GM21786 (cell line): Measurements from ENCODE around the gene HES1.
"Not testable (repeated sequence)": the region's sequence is repeated elsewhere in the genome, so short reads cannot be mapped to it uniquely, and the experiment has no call there.

Experiments used
- ATAC-seq: cut with Tn5 transposase; IDR thresholded peaks from one replicate; pipeline ENCODE4 v1.9.1; 2021; ENCODE audit not compliant: unreplicated experiment

The HES1 gene, protein sequence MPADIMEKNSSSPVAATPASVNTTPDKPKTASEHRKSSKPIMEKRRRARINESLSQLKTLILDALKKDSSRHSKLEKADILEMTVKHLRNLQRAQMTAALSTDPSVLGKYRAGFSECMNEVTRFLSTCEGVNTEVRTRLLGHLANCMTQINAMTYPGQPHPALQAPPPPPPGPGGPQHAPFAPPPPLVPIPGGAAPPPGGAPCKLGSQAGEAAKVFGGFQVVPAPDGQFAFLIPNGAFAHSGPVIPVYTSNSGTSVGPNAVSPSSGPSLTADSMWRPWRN

DNA sequence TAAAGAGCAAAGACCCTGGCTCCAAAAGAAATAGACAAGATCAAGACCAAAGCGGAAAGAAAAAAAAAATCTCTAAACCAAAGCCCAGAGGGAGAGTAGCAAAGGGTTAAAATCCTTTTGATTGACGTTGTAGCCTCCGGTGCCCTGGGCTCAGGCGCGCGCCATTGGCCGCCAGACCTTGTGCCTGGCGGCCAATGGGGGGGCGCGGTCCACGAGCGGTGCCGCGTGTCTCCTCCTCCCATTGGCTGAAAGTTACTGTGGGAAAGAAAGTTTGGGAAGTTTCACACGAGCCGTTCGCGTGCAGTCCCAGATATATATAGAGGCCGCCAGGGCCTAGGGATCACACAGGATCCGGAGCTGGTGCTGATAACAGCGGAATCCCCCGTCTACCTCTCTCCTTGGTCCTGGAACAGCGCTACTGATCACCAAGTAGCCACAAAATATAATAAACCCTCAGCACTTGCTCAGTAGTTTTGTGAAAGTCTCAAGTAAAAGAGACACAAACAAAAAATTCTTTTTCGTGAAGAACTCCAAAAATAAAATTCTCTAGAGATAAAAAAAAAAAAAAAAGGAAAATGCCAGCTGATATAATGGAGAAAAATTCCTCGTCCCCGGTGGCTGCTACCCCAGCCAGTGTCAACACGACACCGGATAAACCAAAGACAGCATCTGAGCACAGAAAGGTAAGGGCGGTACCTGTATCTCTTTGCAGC, at the start of gene HES1:
Gene HES1, plus strand, starts transcription at position 343 of the 713 bp plus-strand sequence. Its CDS starts 233 bp downstream, at position 576.
- no peak for ATAC-seq

DNA sequence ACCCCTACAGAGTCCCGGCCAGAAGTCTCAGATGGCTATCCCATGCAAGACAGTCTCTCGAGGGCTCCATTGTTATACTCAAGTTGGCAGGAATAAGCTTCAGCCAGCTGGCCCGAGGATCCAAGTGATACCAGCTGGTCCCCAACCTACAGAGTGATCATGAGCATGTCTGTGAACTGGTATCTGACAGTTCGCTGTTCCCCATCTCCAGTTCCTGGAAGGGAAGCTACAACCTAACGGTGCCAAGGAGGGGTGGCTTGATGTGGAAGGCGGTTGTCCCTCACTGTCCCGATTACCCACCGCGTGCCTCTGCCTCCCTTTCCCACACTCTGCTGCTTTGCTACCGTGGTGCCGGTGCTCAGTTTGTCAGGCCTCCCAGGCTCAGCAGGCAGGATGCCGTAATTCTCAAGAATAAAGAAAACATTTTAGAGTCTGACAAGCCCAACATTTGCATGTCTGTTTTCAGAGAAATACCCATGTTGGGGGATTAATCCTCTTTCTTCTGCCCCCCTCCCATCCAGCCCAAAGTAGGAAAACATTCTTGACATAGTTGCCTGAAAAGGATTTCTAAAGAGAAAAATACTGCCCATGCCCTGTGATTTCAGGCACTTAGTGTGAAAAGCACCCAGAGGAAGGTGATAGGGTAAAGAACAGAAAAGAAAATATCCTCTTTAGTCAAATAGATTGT, 49.4 kb upstream of the HES1 start:
- no peak for ATAC-seq

DNA sequence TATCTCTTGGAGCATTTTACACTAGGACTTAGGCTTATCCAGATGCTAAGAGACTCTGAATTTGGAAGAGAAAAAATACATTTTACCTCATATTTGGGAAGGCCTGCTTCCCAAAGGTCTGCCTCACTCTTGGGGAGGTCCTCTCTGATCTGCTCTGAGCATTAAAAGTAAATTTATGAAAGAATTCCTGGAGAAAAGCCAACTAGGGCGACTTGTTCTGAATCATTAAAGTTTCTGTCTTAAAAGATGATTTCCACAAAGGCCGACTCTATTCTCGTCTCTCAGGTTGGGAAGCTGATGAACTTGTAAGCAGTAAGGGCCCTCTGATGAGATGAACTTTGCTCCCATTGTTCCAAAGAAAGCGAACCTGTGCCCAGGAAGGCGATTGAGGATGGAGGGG, 48.7 kb upstream of the HES1 start:
- ATAC-seq: no peak

DNA sequence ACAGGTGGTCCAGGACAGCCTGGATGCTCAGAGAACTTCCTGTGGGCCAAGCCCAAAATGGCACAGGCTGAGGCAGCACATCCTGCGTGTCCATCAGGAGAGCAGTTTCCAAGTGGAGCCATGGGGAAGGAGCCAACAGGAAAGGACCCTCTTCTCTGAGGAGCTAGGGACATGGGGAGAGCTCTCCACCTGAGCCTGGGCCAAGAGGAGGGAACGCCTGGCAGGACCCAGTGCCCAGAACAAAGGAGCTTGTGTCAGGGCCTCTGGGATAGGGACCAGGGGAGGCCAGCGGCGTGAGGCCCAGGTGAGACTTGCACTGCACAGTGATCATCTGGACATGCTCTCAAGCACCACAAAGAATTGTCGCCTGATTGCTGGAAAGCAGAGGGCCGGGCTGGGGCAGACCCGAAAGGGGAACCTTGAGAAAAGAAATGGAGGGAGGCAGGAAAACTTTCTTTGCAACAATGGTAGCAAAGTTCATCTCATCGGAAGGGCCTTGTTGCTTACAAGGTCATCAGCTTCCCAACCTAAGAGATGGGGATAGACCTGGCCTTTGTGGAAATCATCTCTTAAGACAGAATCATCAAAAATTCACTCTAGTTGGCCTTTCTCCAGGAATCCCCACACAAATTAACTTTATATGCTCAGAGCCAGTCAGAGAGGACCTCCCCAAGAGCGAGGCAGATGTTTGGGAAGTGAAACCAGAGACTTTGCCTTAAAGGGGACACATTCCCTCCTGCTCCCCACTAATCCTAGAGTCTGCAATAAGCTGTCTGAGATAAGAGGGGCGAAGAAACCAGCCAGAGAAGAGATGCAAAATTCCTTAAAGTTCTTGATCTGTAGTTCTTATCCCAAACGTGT, 47.7 kb upstream of the HES1 start:
- no peak for ATAC-seq

DNA sequence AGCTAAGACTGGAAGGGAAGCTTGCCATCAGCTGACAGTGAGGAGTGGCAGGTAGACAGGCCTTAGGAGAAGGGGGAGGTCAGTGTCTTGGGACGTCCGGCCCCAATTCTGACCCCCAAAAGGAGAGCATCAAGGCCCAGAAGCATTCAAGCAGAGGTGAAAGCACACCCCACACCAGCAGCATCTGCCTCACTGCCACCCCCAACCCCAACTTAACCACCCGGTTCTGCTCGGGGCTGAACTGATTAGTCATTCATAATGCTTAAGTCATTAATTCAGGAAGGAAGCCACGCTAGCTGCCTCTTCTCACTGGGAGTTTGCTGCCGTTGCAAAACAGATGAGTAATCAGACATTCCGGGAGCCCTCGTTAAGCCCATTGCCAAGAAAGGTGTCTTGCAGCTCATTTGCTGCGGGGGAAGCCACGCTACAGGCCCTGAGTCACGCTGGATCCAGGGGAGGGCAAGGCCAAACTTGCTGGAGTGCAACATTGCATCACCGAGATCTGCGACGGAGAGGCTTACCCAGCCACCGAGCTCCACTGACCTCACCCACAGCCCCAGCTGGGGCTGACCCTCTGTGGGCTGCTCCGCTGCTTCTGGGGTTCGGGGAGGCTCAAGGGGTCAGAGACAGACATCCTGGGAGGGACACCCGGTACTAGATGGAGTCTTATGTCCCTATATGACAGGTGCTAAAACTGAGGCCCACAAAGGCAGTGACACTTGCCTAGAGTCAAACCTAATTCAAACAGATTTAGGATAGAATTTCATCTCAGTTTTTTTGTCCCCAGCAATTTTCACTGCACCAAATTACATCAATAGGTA, 46.4 kb upstream of the HES1 start:
- peak; percentile 79 for ATAC-seq

DNA sequence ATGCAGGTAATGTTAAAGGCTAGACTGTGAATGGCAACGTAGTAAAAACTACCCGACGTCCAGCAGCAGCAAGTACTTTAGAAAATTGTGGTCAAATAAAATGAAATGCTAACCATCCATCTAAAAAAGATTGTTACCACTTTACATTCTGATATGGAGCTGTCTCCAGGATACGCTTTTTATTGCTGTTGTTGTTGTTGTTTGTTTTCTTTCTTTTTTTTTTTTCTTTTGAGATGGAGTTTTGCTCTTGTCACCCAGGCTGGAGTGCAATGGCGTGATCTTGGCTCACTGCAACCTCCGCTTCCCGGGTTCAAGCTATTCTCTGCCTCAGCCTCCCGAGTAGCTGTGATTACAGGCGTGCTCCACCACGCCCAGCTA, 45.8 kb upstream of the HES1 start:
- ATAC-seq: not testable (repeated sequence)

DNA sequence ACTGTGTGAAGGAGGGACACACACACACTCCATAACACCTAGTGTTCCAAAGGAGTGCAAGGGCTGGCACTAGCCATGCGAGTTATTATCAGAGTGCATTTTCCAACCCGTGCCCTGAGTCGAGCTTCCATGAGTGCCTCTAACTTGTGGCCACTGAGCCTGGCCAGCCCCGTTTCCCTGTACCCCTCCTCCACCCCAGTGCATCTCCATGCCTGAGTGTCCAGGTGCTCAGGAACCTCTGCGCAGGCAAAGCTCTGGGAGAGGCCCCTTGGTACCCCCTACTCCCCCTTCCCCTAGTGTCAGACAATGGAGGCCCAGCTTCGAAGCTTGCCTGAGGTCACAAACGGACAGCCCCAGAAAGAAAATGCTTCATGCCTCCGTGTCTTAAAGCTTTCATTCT, 45.2 kb upstream of the HES1 start:
- ATAC-seq: no peak

DNA sequence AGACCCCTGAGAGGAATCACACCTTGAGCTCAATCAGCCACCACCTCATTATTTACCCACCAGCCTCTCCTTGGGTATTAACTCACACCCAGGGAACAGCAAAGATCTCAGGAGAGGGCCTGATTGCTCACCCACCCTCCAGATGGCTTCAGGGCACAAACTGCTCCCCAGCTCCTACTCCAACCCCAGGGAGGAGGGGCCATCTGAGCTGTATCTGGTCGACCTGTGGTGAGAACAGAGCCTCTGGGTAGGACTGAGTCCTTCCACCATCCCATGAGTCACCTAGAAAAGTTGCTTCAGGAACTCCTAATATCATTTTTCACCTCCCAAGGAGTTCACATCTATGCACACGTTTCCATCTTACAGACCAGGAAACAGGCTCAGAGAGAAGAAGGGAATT, 44.8 kb upstream of the HES1 start:
- ATAC-seq: no peak

DNA sequence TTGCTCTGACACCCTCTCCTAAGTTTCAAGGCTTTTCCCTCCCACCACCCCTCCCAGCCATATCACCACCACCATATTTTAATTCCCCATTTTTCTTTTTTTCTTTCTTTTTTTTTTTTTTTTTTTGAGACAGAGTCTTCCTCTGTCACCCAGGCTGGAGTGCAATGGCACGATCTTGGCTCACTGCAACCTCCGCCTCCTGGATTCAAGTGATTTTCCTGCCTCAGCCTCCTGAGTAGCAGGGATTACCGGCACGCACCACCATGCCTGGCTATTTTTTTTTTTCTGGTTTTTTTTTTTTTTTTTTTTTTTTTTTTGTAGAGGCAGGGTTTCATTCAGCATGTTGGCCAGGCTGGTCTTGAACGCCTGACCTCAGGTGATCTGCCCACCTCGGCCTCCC, 44.1 kb upstream of the HES1 start:
- not testable (repeated sequence) for ATAC-seq

DNA sequence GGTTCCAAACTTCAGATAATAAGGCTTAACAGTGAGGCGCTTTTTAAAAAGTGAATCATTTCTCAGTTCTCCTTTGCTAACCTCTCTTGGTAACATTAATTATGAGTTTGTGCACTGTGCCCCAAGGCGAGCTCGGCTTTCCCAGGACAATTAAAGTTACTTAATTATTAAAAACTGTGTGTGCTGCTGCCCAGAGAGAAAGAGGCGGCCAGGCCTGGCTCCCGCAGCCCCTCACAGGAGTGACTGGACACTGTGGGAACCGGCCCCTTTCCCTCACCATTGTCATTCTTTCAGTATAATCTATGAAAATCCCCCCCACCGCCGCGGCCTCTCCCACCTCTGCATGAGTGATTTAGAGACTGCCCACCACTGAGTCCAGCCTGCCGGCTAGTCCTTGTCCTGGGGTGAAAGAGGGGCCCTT, 43.1 kb upstream of the HES1 start:
- ATAC-seq: no peak

DNA sequence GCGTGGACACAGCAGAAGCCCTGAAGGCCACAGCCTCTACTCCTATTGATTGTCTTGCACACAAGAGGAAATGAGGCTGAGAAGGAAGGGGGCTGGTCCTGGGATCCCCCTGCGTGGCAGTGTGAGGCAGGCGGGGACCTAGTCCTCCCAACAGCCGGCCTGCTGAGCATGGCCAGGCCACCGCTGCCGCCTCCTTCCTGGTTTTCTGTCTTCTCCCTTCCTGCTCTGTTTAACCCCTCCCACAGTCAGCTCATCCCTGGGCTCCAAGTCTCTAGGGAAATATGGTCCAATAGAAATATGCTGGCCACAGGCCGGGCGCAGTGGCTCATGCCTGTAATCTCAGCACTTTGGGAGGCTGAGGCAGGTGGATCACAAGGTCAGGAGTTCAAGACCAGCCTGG, 42.1 kb upstream of the HES1 start:
- ATAC-seq: no peak

DNA sequence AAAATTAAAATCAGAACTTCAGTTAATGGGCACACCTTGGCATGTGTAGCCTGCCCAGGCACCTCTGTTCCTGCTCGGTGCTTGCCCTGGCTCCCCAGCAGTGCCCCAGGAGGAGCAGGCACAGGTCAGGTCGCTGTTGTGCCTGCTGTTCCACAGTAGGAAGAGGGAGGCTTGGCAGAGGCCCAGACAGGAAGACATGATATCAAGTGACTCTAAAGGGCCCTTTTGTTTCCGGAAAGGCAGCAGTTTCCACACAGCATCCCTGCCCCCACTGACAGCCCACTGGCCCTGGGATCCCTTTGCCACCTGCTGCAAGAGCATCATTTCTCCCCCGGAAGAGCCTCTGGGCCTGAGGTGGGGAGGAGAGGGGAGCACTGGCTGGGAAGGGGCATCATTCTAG, 40.5 kb upstream of the HES1 start:
- no peak for ATAC-seq

DNA sequence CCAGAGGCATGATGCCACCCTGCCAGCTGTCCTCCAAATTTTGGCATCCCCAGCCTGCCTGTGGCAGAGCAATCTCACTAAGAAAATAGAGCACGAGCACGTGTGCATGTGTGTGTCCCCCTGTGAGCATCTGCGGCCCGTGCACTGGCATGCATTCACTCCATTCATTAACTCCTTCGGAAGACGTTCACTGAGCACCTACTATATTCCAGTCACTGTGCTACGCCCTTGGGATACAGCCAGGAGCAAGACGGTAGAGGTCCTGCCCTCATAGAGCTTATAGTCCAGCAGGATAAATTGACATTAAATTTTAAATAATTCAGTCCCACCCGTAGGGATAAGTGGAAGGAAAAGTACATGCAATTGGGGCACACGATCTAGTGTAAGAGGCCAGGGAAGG, 40.0 kb upstream of the HES1 start:
- ATAC-seq: no peak

DNA sequence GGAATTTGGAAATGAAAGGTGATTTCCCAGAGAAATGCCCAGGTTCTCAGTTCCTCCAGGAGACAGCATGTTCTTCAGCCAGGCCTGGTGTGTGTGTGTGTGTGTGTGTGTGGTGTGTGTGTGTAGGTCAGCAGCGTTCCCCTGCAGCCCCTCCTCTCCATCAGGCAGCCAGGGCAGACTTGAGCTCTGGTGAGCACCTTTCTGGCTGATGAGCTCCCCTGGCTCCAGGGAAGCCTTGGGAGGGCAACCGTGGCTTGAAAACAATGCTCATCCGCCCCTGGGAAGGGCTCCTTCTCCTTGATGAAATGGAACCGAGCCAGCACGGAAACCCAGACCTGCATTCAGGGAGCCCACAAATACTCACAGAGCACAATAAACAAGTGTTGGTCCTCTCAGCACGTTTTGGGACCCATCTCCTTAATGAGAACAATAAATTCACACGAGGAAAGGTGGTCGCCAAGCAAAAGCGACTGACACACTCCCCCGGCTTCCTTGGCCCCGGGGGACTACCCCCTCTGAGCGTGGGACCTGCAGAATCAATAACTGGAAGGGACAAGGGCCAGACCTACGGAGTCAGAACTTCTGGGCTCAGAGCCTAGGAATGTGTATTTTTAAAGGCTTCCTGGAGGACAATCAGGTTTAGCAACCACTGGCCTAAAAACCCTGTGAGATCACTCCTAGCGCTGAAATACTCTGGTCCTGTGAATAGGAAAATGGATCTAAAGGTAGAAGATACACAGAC, 38.6 kb upstream of the HES1 start:
- ATAC-seq: no peak

DNA sequence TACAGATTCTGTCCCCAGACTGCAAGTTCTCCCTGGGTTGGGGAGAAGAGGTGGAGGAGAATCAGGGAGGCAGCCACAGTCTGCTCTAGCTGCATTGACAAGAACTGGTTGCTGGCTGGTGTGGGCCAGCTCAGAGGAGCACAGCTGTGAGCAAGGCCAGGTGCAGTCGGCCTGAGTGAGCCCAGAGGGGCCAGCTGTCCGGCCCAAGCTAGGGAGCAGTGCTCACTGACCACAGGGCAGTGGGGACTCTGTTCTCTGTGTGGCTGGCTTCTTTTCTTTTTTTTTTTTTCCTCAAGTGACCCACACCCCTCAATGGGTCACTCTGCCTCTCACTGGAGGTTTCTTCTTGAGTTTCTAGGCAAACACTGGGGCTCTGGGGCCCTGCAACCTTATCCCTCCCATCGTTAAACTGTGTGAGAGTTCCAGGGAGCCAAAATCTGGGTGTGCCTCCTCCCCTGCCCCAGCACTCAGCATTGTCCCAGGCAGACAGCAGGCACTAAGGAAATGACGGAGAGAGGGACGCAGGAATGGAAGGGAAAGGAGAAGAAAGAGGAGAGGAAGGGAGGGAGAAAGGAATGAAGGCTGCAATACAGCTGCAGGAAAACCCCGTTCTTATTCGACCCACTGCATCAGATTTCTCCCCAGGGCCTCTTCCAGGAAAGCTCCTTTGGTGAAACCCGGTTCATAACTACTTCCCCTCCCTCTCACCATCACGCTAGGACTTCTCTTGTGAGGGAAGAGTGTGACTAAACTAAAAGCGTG, 37.7 kb upstream of the HES1 start:
- ATAC-seq: no peak

DNA sequence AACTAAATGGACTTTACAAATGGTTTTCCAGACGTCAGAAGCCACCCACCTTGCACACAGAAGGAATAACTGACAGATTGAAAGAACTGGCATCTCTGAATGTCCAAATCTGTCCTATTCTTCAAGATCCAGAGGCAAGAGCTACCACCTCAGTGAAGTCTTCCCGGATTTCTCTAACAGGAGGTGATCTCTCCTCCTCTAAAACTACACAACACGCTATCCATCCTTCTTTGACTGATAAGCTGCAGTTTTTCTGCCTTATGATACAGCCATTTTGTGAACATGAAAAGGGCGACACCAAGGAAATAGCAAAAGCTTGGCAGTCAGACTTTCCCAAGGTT, 37.1 kb upstream of the HES1 start:
- ATAC-seq: no peak

DNA sequence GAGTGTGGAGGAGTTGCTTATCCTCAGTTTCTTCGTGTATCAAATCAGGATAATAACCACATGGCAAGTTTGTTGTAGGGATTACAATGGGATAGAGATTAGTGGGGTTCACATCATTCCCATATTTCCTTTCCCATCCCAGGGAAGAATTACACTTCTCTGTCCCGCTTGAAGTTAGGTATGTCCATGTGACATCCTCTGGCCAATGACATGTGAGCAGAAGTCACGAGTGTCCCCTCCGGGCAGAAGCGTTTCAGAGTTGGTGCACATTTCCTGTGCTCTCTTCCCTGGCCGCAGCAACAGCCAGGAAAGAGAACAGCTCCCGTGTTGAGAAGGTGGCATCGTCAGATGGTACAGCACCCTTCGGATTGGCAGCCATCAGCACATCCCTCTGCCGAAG, 36.7 kb upstream of the HES1 start:
- no peak for ATAC-seq

DNA sequence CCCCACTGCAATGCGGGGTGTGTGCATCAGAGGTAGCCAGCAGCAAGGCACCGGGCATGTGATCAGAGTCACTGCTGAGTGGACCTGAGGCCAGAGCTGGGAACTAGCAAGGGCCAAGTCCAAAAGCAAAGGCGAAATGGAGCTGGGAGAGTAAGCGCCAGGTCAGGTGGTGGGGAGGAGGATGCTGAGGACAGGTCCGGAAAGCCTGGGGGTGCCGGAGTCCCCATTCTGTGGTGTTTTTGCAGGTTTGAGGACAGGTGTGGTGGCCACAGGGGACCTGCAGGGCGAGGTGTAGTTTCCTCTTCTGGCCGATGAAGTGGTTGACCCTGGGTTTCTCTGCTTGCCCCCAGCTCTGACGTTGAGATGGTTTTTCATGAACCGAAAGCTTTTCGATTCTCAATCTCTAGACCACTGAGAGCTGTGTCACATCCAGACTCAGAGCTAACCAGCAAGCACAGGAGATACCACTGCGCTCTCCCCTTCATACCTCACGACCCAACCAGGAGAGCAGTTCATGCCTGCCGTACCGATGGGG, 35.0 kb upstream of the HES1 start:
- peak; percentile 73 for ATAC-seq
